Fibroblast of skin of right quadriceps (primary cell): ENCODE results near the gene PERM1.
"Not testable (repeated sequence)": the region's sequence is repeated elsewhere in the genome, so short reads cannot be mapped to it uniquely, and the experiment has no call there.

Experiments used
- DNase-seq: peaks from one replicate; pipeline ENCODE4 v3.0.0-alpha.2; 2013

The PERM1 gene

GRCh38 chr1:1014799-1015681, 33.1 kb upstream of the PERM1 start:
- no peak for DNase-seq

GRCh38 chr1:1013922-1014648, 32.2 kb upstream of the PERM1 start:
- peak; percentile 52 for DNase-seq

DNA sequence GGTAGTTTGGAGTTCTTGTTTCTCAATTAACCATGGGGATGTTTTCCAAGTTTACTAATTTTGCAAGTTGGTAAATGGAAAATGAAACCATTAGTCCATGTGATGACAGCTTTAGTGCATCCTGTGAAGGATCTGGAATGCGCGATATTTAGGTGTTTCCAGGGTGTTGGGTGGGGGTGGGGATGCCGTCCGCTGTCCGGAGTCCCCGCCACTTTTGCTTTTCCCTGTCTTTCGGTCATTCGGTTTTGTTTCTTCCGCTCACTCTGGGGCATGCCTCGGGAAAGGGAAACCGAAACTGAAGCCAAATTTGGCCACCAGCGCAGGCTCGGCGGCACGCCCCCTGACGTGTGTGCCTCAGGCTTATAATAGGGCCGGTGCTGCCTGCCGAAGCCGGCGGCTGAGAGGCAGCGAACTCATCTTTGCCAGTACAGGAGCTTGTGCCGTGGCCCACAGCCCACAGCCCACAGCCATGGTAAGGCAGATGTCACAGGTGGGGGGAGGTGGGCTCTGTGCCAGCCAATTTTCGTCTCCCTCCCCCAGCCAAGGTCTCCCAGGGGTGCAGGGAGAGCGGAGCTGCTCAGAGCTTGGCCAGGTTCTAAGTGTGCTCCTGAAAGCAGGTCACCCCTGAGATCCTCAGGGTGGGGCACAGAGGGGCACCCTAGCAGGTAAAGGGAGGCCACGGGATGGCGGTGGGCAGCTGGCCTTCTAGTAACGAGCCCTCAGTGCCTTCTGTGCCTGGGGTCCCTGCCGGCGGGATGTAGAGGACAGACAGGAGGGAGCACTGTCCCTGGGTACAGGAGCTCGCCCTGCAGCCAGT, 31.4 kb upstream of the PERM1 start, which contains the start of gene ISG15:
Gene ISG15, plus strand, starts transcription at position 393 of the 817 bp plus-strand sequence. Its CDS starts 77 bp downstream, at position 470.
- DNase-seq: peak; percentile 82

- DNase-seq: not testable (repeated sequence)
Measured at GRCh38 chr1:1012736-1013104, 30.8 kb upstream of the PERM1 start.

DNA sequence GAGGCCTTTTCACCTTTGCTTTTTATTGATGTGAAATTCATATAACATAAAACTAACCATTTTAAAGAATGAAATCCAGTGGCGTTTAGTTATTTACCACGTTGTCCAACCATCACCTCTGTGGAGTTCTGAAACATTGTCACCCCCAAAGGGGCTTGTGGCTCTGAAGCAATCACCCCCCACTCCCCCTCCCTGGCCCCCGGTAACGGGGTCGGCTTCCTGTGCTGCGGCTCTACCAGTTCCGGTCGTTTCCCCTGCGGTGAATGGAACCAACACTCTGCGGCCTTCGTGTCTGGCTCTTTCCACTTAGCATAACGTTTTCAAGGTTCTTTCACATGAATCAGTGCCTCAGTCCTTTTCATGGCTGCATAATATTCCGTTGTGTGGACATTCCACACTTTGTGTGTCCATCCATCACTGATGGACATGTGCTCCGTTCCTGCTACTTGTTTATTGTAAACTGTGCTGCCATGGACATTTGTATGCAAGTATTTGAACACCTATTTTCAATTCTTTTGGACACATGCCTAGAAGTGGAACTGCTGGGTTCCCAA, 29.6 kb upstream of the PERM1 start:
- DNase-seq: no peak

GRCh38 chr1:1010131-1010530, 28.2 kb upstream of the PERM1 start:
- not testable (repeated sequence) for DNase-seq

DNA sequence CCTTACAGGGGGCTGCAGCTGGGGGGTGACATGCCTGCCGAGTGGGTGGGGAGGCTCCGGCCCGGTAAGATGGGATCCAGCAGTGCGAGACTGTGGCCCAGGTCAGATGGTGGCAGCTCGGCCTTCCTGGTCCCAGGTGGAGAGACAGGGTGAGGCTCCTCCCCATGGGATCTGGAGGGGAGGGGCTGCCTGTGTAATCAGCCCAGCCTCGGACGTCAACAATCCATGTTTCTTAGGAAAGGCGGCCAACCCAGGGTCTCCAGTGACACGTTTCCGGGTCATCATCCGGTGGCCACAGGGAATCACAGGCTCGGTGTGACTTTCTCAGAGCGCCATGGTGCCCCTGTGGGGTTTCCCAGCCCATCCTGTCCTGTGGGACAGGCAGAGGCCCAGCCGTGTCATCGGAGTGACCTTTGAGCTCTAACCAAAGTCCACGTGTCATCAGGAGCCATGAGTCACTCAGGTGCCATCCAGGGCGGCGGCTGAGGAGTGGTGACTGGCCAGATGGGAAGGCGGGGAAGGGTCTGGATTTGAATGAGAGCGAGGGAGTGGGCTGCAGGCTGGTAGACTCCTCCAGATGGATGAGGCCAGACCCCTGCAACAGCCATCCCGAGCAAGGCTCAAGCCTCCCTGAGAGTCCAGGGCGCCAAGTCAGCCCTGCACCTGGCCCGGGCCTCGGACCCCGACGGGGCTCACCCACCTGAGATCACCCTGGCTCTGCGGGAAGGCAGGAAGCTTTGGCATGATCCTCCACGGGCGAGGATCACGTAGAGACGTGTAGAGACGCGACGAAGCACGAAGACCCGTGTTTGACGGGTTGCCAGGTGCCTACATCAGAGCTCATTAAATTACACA, 24.6 kb upstream of the PERM1 start:
- no peak for DNase-seq

DNA sequence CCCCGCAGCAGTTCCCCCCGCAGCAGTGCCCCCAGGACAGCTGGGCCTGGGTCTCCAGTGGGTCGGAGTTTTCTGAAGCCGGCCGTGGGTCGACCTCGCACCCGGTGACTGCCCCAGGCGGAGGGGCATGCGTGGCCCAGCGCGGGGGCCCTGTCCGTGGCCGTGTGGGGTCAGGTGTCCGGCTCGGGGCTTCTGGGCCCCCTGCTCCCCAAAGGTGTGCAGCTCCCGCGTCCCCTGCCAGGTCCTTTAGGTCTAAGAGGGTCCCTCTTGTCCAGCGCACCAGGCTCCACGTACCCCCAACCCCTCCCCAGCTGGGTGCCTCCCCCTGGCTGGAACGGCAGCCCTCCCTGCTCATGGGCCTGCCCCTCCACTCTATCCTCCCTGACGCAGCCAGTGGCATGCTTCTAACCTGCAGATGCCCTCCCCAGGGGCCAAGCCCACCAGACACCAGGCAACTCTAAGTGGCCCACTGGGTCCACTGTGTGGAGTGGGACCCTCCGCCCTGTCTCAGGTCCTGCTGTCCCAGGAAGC, 23.9 kb upstream of the PERM1 start:
- DNase-seq: no peak

- DNase-seq: peak; percentile 33
Measured at GRCh38 chr1:1004780-1005697, 23.1 kb upstream of the PERM1 start.

- no peak for DNase-seq
Measured at GRCh38 chr1:1004420-1004779, 22.5 kb upstream of the PERM1 start.

GRCh38 chr1:1003618-1004419, 21.9 kb upstream of the PERM1 start:
- no peak for DNase-seq

- DNase-seq: peak; percentile 17
Measured at GRCh38 chr1:1001057-1001783, 19.3 kb upstream of the PERM1 start.

- peak; percentile 83 for DNase-seq
Measured at GRCh38 chr1:1000357-1001056, 18.6 kb upstream of the PERM1 start.

DNA sequence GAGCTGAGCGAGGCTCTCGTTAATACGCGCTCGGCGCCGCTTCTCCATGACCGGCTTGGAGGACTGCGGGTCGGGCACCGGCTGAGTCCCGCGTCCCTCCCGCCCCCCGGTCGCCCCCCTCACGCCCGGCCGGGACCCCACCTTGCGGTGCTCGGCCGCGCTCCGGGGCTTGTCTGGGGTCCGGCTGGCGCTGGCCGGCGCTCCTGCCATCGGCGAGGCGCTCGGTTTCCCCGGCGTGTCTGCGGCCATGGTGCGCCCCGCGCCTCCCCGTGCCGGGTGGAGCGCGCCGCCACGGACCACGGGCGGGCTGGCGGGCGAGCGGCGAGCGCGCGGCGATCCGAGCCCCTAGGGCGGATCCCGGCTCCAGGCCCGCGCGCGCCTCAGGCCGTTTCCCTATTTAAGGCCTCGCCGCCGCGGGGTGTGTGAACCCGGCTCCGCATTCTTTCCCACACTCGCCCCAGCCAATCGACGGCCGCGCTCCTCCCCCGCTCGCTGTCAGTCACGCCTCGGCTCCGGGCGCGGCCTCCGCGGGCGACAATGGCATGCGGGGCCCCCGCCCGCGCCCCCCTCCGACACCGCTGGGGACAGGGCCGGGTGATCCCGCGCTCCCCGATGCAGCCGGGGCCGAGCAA, 17.9 kb upstream of the PERM1 start, which contains the start of gene HES4:
Gene HES4, minus strand, starts transcription at position 373 of the 632 bp plus-strand sequence. Its CDS starts 124 bp downstream, at position 249.
- DNase-seq: peak; percentile 92

- DNase-seq: peak; percentile 19
Measured at GRCh38 chr1:998995-999724, 17.3 kb upstream of the PERM1 start.

- no peak for DNase-seq
Measured at GRCh38 chr1:998745-998994, 16.8 kb upstream of the PERM1 start.
